DND-41 (cell line): ENCODE measurements around the gene YPEL5.

Source experiments
- ATAC-seq: fragments of 200-7000 bp; cut with Tn5 transposase; 3 replicates; pipeline ENCODE4 v1.9.1; 2021; ENCODE audit warnings: low read depth; ENCODE audit not compliant: insufficient read depth
- DNase-seq: peaks from one replicate; pipeline ENCODE4 v3.0.0-alpha.2; 2020
- H2AFZ ChIP-seq: 2 replicates; pipeline ENCODE4 v1.6.0; 2012; ENCODE audit warnings: low read depth, low read length
- H3K27ac ChIP-seq: 2 replicates; pipeline ENCODE4 v1.5.1; 2012; ENCODE audit warnings: low read length, inconsistent platforms
- H3K27me3 ChIP-seq: fragments of 200-600 bp; sonication (generic); 2 replicates; pipeline ENCODE4 v1.6.0; 2012; ENCODE audit warnings: low read length, mild to moderate bottlenecking, inconsistent platforms; ENCODE audit not compliant: insufficient read depth, poor library complexity
- H3K36me3 ChIP-seq: 2 replicates; pipeline ENCODE4 v1.5.1; 2012; ENCODE audit warnings: low read length, inconsistent platforms; ENCODE audit not compliant: insufficient read depth
- H3K4me1 ChIP-seq: 2 replicates; pipeline ENCODE4 v1.5.1; 2012; ENCODE audit warnings: mild to moderate bottlenecking, low read length; ENCODE audit not compliant: insufficient read depth
- H3K4me2 ChIP-seq: 2 replicates; pipeline ENCODE4 v1.6.0; 2012; ENCODE audit warnings: mild to moderate bottlenecking, moderate library complexity, low read length, inconsistent platforms; ENCODE audit not compliant: insufficient read depth
- H3K4me3 ChIP-seq, 2 experiments: fragments of 200-600 bp in 1 of 2; shearing (Covaris generic) in 1 of 2; 2 replicates each; pipeline ENCODE4 v1.5.1; 2012 to 2016; ENCODE audit warnings: inconsistent platforms in 2 of 2, low read length in 2 of 2, mild to moderate bottlenecking in 2 of 2, low read depth in 1 of 2, moderate library complexity in 1 of 2
- H3K79me2 ChIP-seq: 2 replicates; pipeline ENCODE4 v1.6.0; 2012; ENCODE audit warnings: low read length, inconsistent platforms; ENCODE audit not compliant: insufficient read depth
- H3K9ac ChIP-seq: 2 replicates; pipeline ENCODE4 v1.6.0; 2012; ENCODE audit warnings: low read depth, mild to moderate bottlenecking, inconsistent platforms, low read length, moderate library complexity
- H3K9me3 ChIP-seq: 2 replicates; pipeline ENCODE4 v1.5.1; 2012; ENCODE audit warnings: low read length, moderate library complexity, mild to moderate bottlenecking, inconsistent platforms; ENCODE audit not compliant: insufficient read depth, severe bottlenecking
- H4K20me1 ChIP-seq: 2 replicates; pipeline ENCODE4 v1.6.0; 2012; ENCODE audit warnings: low read length; ENCODE audit not compliant: insufficient read depth
- CTCF ChIP-seq: IDR thresholded peaks from 2 replicates; pipeline ENCODE4 v1.5.1; 2012; ENCODE audit warnings: borderline replicate concordance, low read length, moderate library complexity, mild to moderate bottlenecking; ENCODE audit not compliant: poor library complexity, severe bottlenecking; ENCODE audit errors: extremely low read depth
- EZH2 ChIP-seq: IDR thresholded peaks from 3 replicates; pipeline ENCODE4 v1.6.1; 2012; ENCODE audit warnings: borderline replicate concordance, low read depth, mild to moderate bottlenecking, moderate library complexity, low read length, inconsistent platforms; ENCODE audit not compliant: severe bottlenecking

The YPEL5 gene

GRCh38 chr2:30104307-30104706, 42.5 kb upstream of the YPEL5 start:
- no peaks in the 10 kb centered on the region for H3K9me3 ChIP-seq
- no peaks in the 10 kb centered on the region for H3K4me1 ChIP-seq
- H3K27ac ChIP-seq, result no peak overlapping the region
- no peak overlapping the region for H3K9ac ChIP-seq
- TF ChIP-seq CTCF (no peak), EZH2 (no peak)
- no peak overlapping the region for H2AFZ ChIP-seq
- peaks cover 19% of the 10 kb centered on the region for H3K27me3 ChIP-seq
- H3K79me2 ChIP-seq, result no peaks in the 10 kb centered on the region
- no peak overlapping the region for H3K4me3 ChIP-seq
- H4K20me1 ChIP-seq, result no peaks in the 10 kb centered on the region
- ATAC-seq (no peak), DNase-seq (no peak)
- no peak overlapping the region for H3K4me2 ChIP-seq
- no peaks in the 10 kb centered on the region for H3K36me3 ChIP-seq

GRCh38 chr2:30105556-30105955, 41.3 kb upstream of the YPEL5 start:
- no peaks in the 10 kb centered on the region for H3K36me3 ChIP-seq
- no peaks in the 10 kb centered on the region for H3K79me2 ChIP-seq
- no peaks in the 10 kb centered on the region for H4K20me1 ChIP-seq
- no peaks in the 10 kb centered on the region for H3K4me1 ChIP-seq
- no peaks in the 10 kb centered on the region for H3K9me3 ChIP-seq
- ATAC-seq (no peak), DNase-seq (no peak)
- no peak overlapping the region for H3K4me2 ChIP-seq
- H3K4me3 ChIP-seq, result no peak overlapping the region
- no peak overlapping the region for H3K27ac ChIP-seq
- H2AFZ ChIP-seq, result no peak overlapping the region
- peaks cover 19% of the 10 kb centered on the region for H3K27me3 ChIP-seq
- TF ChIP-seq CTCF (no peak), EZH2 (no peak)
- no peak overlapping the region for H3K9ac ChIP-seq

- Histone ChIP-seq H2AFZ (no peak overlapping the region), H3K4me2 (no peak overlapping the region)
- no peak for DNase-seq
Observed at GRCh38 chr2:30106543-30106942, 40.3 kb upstream of the YPEL5 start.

GRCh38 chr2:30108192-30108591, 38.6 kb upstream of the YPEL5 start:
- Histone ChIP-seq H3K4me1 (no peaks in the 10 kb centered on the region), H3K27ac (no peak overlapping the region), H2AFZ (no peak overlapping the region), H3K9ac (no peak overlapping the region), H3K36me3 (no peaks in the 10 kb centered on the region), H4K20me1 (no peaks in the 10 kb centered on the region), H3K4me2 (no peak overlapping the region), H3K9me3 (no peaks in the 10 kb centered on the region), H3K79me2 (no peaks in the 10 kb centered on the region), H3K27me3 (peaks cover 5% of the 10 kb centered on the region), H3K4me3 (no peak overlapping the region)
- TF ChIP-seq EZH2, result no peak
- TF ChIP-seq CTCF, result no peak
- DNase-seq, result no peak
- no peak for ATAC-seq

More at GRCh38 chr2:30106543-30106942, 40.3 kb upstream of the YPEL5 start:
- no peak overlapping the region for H3K27ac ChIP-seq
- H3K79me2 ChIP-seq, result no peaks in the 10 kb centered on the region
- H4K20me1 ChIP-seq, result no peaks in the 10 kb centered on the region
- no peaks in the 10 kb centered on the region for H3K4me1 ChIP-seq
- H3K9ac ChIP-seq, result no peak overlapping the region
- H3K9me3 ChIP-seq, result no peaks in the 10 kb centered on the region
- no peak for ATAC-seq
- peaks cover 18% of the 10 kb centered on the region for H3K27me3 ChIP-seq
- TF ChIP-seq EZH2, result no peak
- no peaks in the 10 kb centered on the region for H3K36me3 ChIP-seq
- H3K4me3 ChIP-seq, result no peak overlapping the region
